HG03439 (cell line): ENCODE results near the gene TNFRSF8.

Source experiments
- ATAC-seq: cut with Tn5 transposase; IDR thresholded peaks from one replicate; pipeline ENCODE4 v1.9.1; 2021; ENCODE audit warnings: mild to moderate bottlenecking, moderate library complexity; ENCODE audit not compliant: unreplicated experiment

TNFRSF8 gene

GRCh38 chr1:12185918-12186678 is 123.0 kb downstream of the TNFRSF8 start:
- no peak for ATAC-seq

- no peak for ATAC-seq
These were observed 123.5 kb downstream of the TNFRSF8 start for GRCh38 chr1:12186679-12186985.

GRCh38 chr1:12188115-12188514 is 125.0 kb downstream of the TNFRSF8 start:
- ATAC-seq, result no peak

GRCh38 chr1:12188657-12189327 is 125.7 kb downstream of the TNFRSF8 start:
- ATAC-seq, result no peak

- ATAC-seq, result no peak
These were observed 126.2 kb downstream of the TNFRSF8 start for GRCh38 chr1:12189328-12189682.

- no peak for ATAC-seq
These were observed 128.3 kb downstream of the TNFRSF8 start for GRCh38 chr1:12191242-12192032.
